ENCODE results near the gene PYGB. TPM values are rescaled to one million over a fixed set of nuclear protein-coding genes. Genes with fewer than 3 reads are reported as not detected.

Gene PYGB
- total and polyA plus RNA-seq, 7 donors: 4.9 to 22.3 (median 9.5) TPM

GRCh38 chr20:25242231-25242630 is 5.7 kb upstream of the PYGB start:
- Histone ChIP-seq H3K9me3 (peaks cover 4% of the 10 kb centered on the region), H3K27me3 (ENCODE audit: insufficient read depth in 3 of 3, low read length in 2 of 3) (no peaks in the 10 kb centered on the region), H3K4me1 (peaks cover 18% of the 10 kb centered on the region), H3K27ac (no peak overlapping the region), H3K4me3 (no peak overlapping the region), H3K36me3 (ENCODE audit: insufficient read depth in 1 of 2, low read depth in 1 of 2) (no peaks in the 10 kb centered on the region)
- no peak for TF ChIP-seq CTCF (IDR thresholded peaks at IDR 0.05)
- intact Hi-C loops (cut with DNase I): no loop called here
- 85 to 87% (median 86%) methylated on average over 10 of the region's 10 CpGs for WGBS, 3 donors
- no peak for ATAC-seq
- no peak for DNase-seq

- no peaks in the 10 kb centered on the region for H3K36me3 ChIP-seq (ENCODE audit: insufficient read depth in 1 of 2, low read depth in 1 of 2)
- intact Hi-C loops (cut with DNase I): no loop called here
- TF ChIP-seq CTCF (IDR thresholded peaks at IDR 0.05): no peak
Observed at GRCh38 chr20:25243416-25243979, 4.4 kb upstream of the PYGB start.

GRCh38 chr20:25244976-25245375 is 2.9 kb upstream of the PYGB start:
- 96 to 98% (median 97%) methylated on average over 5 of the region's 5 CpGs for WGBS, 3 donors
- H3K36me3 ChIP-seq (ENCODE audit: insufficient read depth in 1 of 2, low read depth in 1 of 2): no peaks in the 10 kb centered on the region
- no peak for ATAC-seq
- TF ChIP-seq CTCF (IDR thresholded peaks at IDR 0.05): no peak
- no peak for DNase-seq
- no peaks in the 10 kb centered on the region for H3K27me3 ChIP-seq (ENCODE audit: insufficient read depth in 3 of 3, low read length in 2 of 3)
- peaks cover 16% of the 10 kb centered on the region for H3K4me1 ChIP-seq
- intact Hi-C loops (cut with DNase I): loop anchor here (5.0 kb wide), 1 partner anchor 48 kb away; the partner anchor contains the start of gene ENTPD6 (in 2 of the 2)
- H3K4me3 ChIP-seq: no peak overlapping the region
- no peak overlapping the region for H3K27ac ChIP-seq
- peaks cover 4% of the 10 kb centered on the region for H3K9me3 ChIP-seq

More at GRCh38 chr20:25243416-25243979, 4.4 kb upstream of the PYGB start:
- Histone ChIP-seq H3K9me3 (peaks cover 4% of the 10 kb centered on the region), H3K4me1 (peaks cover 6% of the 10 kb centered on the region), H3K27ac (no peak overlapping the region), H3K27me3 (ENCODE audit: insufficient read depth in 3 of 3, low read length in 2 of 3) (no peaks in the 10 kb centered on the region), H3K4me3 (no peak overlapping the region)
- DNase-seq (no peak), ATAC-seq (no peak)

- intact Hi-C loops (cut with DNase I): loop anchor here (5.0 kb wide), 1 partner anchor 48 kb away; the partner anchor contains the start of gene ENTPD6 (in 2 of the 2)
- peaks cover 4% of the 10 kb centered on the region for H3K9me3 ChIP-seq
- WGBS, 3 donors: 89 to 95% (median 93%) methylated on average over 1 of the region's 1 CpG
Observed at GRCh38 chr20:25245461-25245860, 2.4 kb upstream of the PYGB start.

More at GRCh38 chr20:25245461-25245860, 2.4 kb upstream of the PYGB start:
- Histone ChIP-seq H3K36me3 (ENCODE audit: insufficient read depth in 1 of 2, low read depth in 1 of 2) (no peaks in the 10 kb centered on the region), H3K27me3 (ENCODE audit: insufficient read depth in 3 of 3, low read length in 2 of 3) (no peaks in the 10 kb centered on the region), H3K4me1 (peaks cover 16% of the 10 kb centered on the region), H3K27ac (no peak overlapping the region), H3K4me3 (no peak overlapping the region)
- no peak for DNase-seq
- ATAC-seq: no peak
- TF ChIP-seq CTCF (IDR thresholded peaks at IDR 0.05): no peak

All from psoas muscle (tissue), 8 donors.